SK-N-MC (cell line): ENCODE results near the gene VSIG4.

ENCODE experiments used
- DNase-seq: peaks from one replicate; pipeline ENCODE4 v3.0.0-alpha.2; 2011; ENCODE audit warnings: low read depth, low spot score
- H3K27ac ChIP-seq: fragments of 200-600 bp; sonication (generic); 2 replicates; pipeline ENCODE4 v1.5.1; 2016; ENCODE audit warnings: mixed run types
- H3K36me3 ChIP-seq: fragments of 200-600 bp; sonication (generic); 2 replicates; pipeline ENCODE4 v1.6.1; 2017; ENCODE audit warnings: antibody characterized with exemption, low read length, mixed read lengths; ENCODE audit not compliant: insufficient read depth
- H3K4me3 ChIP-seq: fragments of 200-600 bp; sonication (generic); 2 replicates; pipeline ENCODE4 v1.5.1; 2016
- H3K9ac ChIP-seq: fragments of 200-600 bp; sonication (generic); 2 replicates; pipeline ENCODE4 v1.8.0; 2017; ENCODE audit warnings: mixed run types, mixed read lengths; ENCODE audit not compliant: insufficient read length
- H3K9me3 ChIP-seq: fragments of 200-600 bp; sonication (generic); 2 replicates; pipeline ENCODE4 v1.6.1; 2017; ENCODE audit warnings: low read depth, mild to moderate bottlenecking, antibody characterized with exemption, low read length, moderate library complexity, mixed read lengths
- EZH2 ChIP-seq: fragments of 200-600 bp; sonication (generic); IDR thresholded peaks from one replicate; pipeline ENCODE4 v1.6.1; 2017; ENCODE audit warnings: antibody characterized with exemption
- FOXP2 ChIP-seq: optimal IDR thresholded peaks from 2 replicates; pipeline ENCODE3; 2011; ENCODE audit warnings: mild to moderate bottlenecking, moderate library complexity; ENCODE audit not compliant: insufficient read depth; ENCODE audit errors: extremely low read length, control extremely low read depth
- POLR2AphosphoS5 ChIP-seq: IDR thresholded peaks from 2 replicates; pipeline ENCODE4 v1.6.1; 2012; ENCODE audit warnings: mild to moderate bottlenecking, low read depth, low read length, borderline replicate concordance

Gene VSIG4

DNA sequence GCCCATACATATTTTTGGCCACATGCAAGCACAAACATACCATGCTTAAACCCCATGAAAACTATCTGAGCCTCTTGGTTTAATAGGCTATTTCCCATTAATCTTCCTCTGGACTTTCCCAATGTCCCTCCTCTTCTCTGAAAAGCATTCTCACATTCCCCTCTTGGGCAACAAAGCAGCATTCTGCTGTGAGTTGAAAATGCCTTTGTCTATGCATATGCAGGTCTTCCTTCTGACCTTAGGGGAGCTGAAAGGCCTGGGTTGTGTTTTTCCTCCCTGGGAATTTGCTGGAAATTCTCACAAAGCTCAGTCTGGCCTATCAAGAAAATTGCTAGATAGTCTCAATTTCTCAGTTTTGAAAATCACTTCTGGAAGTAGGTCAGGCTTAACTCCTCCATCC is 4.2 kb downstream of the VSIG4 start:
- Histone ChIP-seq H3K9me3 (no peaks in the 10 kb centered on the region), H3K9ac (no peak overlapping the region), H3K36me3 (no peaks in the 10 kb centered on the region), H3K27ac (no peak overlapping the region), H3K4me3 (no peak overlapping the region)
- DNase-seq: no peak
- no peak for TF ChIP-seq FOXP2
- TF ChIP-seq EZH2: no peak
- no peak for TF ChIP-seq POLR2AphosphoS5

- no peak for DNase-seq
- no peak overlapping the region for H3K4me3 ChIP-seq
- H3K27ac ChIP-seq: no peak overlapping the region
- H3K36me3 ChIP-seq: no peaks in the 10 kb centered on the region
- no peak overlapping the region for H3K9ac ChIP-seq
- TF ChIP-seq FOXP2 (no peak), POLR2AphosphoS5 (no peak), EZH2 (no peak)
- no peaks in the 10 kb centered on the region for H3K9me3 ChIP-seq
Measured at GRCh38 chrX:66030505-66031317, 9.2 kb downstream of the VSIG4 start.

DNA sequence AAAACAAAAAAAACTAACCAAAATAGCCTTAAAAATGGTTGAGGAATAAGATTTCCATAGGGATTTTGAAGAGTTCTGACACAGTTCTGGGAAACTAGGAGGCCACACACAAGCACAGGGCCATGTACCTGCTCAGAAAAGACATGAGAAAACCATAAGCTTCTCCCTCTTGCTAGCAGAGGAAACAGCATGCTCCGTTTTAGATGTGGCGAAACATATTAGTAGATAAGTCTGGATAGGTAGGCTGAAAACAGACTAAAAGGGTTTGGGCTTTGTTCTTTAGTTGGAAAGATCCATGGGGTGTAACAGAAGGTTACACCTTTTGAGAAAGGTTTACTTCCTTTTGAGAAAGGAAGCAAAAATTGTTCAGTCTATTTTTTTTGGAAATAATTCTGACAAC is 10.9 kb downstream of the VSIG4 start:
- no peaks in the 10 kb centered on the region for H3K9me3 ChIP-seq
- no peak overlapping the region for H3K4me3 ChIP-seq
- no peak for TF ChIP-seq POLR2AphosphoS5
- no peak for TF ChIP-seq EZH2
- TF ChIP-seq FOXP2: no peak
- no peak for DNase-seq
- no peak overlapping the region for H3K9ac ChIP-seq
- no peak overlapping the region for H3K27ac ChIP-seq
- no peaks in the 10 kb centered on the region for H3K36me3 ChIP-seq

DNA sequence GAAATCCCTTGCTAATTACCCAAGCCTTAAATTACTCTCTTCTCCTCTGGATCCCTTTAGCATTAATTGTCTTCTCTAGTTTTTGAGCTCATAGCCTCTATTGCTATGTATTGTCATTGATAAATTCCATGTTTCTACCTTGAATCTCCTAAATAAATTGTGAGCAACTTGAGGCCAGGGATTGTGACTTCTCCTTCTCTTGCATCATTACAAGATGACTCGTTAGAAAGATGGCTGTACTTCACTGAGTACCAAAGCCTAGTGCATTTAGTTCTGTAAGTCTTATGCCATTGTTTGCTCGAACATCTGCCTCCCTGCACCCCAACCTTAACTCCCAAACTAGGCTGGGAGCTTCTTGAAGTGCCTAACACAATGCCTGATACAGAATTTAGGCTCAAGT is 15.3 kb downstream of the VSIG4 start:
- Histone ChIP-seq H3K27ac (no peak overlapping the region), H3K36me3 (no peaks in the 10 kb centered on the region), H3K9ac (no peak overlapping the region), H3K4me3 (no peak overlapping the region), H3K9me3 (no peaks in the 10 kb centered on the region)
- TF ChIP-seq POLR2AphosphoS5 (no peak), EZH2 (no peak), FOXP2 (no peak)
- DNase-seq: no peak

- no peaks in the 10 kb centered on the region for H3K36me3 ChIP-seq
- H3K9ac ChIP-seq: no peak overlapping the region
- no peak for DNase-seq
- no peak overlapping the region for H3K4me3 ChIP-seq
- H3K27ac ChIP-seq: no peak overlapping the region
- TF ChIP-seq EZH2 (no peak), FOXP2 (no peak), POLR2AphosphoS5 (no peak)
- H3K9me3 ChIP-seq: no peaks in the 10 kb centered on the region
Measured at GRCh38 chrX:66024092-66024467, 15.8 kb downstream of the VSIG4 start.

GRCh38 chrX:66023385-66024091 is 16.3 kb downstream of the VSIG4 start:
- TF ChIP-seq EZH2 (no peak), POLR2AphosphoS5 (no peak), FOXP2 (no peak)
- no peaks in the 10 kb centered on the region for H3K9me3 ChIP-seq
- H3K9ac ChIP-seq: no peak overlapping the region
- no peaks in the 10 kb centered on the region for H3K36me3 ChIP-seq
- no peak overlapping the region for H3K27ac ChIP-seq
- H3K4me3 ChIP-seq: no peak overlapping the region
- DNase-seq: no peak

DNA sequence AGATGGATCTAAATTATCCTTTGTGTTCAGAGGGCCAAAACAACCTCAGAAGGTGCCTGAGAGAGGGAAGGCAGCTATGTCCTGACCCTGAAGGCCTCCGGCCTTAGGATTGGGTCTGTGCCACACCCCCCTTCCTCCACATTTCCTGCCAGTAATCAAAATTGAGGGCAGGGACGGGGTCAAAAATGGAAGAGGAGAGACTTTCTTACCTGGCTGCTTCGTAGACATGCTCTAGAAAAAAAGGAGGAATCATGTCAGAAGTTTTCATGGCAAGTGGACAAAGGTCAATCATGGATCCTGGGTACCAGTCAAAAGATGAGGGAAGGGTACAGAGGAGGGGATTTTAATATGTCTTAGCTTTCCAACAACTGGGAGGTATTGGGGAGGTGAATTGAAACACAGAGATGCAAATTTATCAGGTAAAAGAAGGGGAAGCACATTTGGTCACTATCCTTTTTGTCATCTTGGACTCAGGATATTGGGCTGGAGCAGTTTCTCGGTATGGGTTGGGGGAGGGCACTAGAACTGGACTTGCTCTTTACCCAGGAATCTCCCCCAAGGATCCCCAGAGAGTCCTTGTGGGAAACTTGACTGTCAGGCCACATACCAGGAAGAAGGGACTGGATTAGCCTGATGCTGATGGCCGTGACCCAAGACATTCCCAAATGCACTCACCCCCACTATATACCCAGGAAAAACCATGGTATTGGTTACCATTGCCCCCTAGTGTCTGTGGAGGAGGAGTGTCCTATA is 17.1 kb downstream of the VSIG4 start:
- H3K4me3 ChIP-seq: no peak overlapping the region
- H3K9ac ChIP-seq: no peak overlapping the region
- TF ChIP-seq FOXP2 (no peak), POLR2AphosphoS5 (no peak), EZH2 (no peak)
- no peaks in the 10 kb centered on the region for H3K36me3 ChIP-seq
- no peaks in the 10 kb centered on the region for H3K9me3 ChIP-seq
- H3K27ac ChIP-seq: no peak overlapping the region
- no peak for DNase-seq
